ENCODE results near the gene TMCC1.
"Not testable (repeated sequence)": the region's sequence is repeated elsewhere in the genome, so short reads cannot be mapped to it uniquely, and the experiment has no call there.

The TMCC1 gene

DNA sequence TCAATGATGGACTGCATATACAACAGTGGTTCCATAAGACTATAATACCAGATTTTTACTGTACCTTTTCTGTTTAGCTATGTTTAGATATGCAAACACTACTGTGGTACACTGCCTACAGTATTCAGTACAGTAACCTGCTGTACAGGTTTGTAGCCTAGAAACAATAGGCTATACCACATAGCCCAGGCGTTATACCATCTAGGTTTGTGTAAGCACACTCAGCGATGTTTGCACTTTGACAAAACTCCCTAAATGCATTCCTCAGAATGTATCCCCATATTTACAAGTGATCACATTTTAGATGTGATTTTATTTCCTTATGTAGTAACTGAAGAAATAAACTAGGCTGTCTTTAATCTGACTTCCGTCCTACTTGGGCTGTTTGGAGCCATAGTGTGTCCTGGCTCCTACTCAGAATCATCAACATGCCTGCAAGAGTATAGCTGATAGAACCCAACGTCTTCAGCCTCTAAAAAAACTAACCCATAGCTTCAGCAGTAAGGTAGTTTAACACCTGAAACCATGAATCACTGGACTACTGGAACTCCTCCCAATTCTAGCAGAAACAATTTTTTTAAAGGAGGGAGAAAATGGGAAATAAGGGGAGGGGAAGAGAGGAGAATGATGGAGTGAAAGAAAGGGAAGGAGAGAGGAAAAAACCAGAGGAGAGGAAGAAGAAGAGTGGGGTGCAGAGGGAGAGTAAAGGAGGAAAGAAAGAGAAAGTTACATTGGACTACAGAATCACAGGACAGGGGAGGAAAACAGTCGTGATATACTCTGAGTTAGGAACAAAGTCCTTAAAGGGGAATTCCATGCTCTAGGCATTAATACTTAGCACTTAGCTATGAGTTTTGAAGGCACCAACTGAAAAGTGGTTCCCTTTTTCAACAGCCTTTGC lies 219.4 kb downstream of the TMCC1 start:
- no peak for DNase-seq

DNA sequence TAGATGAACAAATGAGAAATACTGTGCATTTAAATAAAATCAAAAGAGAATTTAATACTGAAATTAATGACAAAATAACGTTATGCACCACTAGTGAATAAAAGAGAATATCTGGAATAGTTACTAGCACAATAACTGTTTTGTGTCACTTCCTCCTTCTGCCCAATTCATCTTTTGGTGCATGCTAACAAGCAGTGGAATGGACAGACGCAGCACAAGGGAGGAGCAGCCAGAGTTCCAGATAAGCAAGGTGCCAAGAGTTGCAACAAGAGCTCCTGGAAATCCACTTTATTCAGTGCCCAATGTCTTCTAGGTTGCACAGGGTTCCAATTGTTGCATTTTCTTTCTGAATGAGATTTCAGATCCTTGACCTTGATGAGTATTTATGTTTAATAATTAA lies 220.5 kb downstream of the TMCC1 start:
- DNase-seq, result no peak

DNA sequence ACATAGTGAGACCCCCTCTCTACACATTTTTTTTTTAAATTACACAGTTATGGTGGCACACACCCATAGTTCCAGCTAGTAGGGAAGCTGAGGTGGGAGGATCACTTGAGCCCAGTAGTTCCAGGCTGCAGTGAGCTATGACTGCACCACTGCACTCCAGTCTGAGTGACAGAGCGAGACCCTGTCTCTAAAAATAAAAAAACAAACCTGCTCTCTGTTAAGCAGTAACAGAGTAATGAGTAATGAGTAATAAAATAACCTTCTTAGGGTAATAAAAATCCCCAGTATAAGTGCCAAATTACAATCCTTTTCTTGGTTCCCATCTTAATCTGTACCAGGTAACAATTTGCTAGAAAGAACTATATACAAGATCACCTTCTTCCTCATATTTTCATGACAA lies 221.1 kb downstream of the TMCC1 start:
- DNase-seq, result no peak

DNA sequence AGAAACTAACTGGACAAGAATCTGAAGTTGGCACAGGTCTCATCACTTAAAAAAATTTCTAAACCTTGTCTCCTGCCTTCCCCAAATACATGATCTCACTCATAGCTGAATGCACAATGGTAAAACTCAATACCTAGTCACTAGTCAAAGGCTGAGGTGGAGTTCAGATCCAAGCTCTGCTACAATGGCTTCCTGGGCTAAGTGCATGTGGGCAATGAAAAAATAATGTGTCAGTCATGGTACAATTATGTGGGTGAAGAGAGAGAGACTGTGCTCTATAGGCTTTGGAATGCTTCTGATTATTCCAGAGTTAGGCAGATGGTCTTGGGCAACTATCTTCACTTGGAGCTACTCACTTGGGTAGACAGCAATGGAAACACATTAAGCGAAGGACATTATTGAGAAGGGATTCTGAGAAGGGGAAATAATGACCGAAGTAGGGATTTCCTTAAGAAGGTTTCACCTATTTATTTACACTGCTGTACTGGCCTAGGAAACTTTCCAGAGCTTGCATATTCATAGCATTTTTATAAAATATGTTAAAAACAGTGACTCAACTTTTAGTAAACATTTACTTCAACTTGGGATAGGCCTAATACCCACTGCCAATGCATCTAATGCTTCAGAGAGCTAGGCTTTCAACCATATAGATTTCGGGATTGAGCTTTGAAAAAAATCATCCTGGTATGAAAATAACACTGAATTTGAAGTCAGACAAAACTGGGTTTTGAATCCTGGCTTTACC lies 228.3 kb downstream of the TMCC1 start:
- no peak for DNase-seq

DNA sequence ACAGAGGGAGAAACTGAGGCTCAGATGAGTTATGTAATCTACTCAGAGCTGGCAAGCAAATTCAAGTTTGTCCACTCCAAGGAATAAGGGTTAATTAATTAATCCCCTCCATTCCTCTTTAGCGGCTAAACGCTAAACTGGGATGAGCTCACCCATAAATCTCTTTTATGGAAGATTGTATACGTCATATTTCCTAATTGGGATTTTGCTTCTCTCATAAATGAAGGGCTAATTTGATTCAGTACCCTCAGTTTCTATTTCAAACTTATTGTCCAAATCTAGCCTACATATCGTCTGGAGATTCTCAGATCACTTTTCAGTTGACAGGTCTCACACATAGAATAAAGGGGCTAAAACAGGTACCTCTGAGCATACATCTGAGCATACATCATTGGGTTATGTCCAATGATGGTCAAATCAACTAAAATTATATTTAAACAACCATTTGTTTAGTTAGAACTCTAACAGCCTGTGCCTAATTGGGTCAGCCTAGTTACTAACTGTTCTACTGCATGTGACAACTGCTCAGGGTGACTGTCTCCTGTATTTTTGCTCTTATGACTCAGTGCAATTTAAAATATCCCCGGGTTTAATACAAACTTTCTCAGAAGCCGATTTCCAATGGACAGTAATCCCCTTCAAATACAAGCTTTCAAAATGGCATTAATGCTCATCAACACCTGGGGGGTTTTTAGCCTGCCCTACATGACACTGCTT lies 229.4 kb downstream of the TMCC1 start:
- no peak for DNase-seq

DNA sequence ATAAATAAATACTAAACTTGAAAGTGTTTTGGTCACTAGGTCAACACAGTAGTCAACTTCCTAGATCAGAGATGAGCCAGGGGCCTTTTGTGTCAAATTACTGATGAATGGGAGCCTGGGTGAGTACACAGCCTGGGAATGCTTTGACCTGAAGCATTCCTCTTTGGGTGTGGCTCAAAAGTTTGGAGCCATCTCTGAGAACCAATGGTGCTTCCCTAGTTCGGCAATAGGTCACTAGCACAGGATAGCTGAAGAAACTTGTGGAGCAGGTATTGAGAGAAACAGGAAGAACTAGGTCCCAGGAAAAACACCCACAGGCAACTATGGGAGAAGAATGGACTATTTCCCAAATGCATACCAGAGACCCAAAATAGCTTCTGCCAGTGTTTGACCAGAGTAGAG lies 230.5 kb downstream of the TMCC1 start:
- DNase-seq, result no peak

DNA sequence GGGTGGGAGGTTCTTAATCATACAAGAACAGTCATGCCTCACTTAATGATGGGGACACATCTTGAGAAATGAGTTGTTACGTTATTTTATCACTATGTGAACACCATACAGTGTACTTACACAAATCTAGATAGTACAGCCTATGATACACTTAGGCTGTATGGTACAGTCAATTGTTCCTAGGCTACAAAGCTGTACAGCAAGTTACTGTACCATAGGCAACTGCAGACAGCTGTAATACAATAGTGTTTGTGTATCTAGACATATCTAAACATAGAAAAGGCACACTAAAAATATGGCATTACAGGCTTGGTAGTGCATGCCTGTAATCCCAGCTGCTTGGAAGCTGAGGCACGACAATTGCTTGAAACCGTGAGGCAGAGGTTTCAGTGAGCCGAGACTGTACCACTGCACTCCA lies 231.3 kb downstream of the TMCC1 start:
- no peak for DNase-seq

DNA sequence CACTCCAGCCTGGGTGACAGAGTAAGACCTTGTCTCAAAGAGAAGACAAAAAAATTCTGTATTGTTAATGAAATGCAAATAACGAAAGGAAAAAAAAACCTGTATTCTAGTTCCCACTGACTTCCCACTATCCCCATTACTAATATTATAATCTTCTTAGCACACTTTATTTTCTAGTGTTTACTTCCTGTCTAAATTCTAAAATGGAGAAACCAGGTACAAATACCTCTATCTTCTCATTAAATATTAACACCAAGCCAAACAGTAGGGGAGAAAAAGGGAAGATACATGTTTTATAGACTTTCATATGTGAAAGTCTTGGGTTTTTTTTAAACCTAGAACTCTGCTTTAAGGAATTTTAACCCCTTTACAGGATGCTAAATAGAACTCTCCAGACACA lies 231.7 kb downstream of the TMCC1 start:
- no peak for DNase-seq

DNA sequence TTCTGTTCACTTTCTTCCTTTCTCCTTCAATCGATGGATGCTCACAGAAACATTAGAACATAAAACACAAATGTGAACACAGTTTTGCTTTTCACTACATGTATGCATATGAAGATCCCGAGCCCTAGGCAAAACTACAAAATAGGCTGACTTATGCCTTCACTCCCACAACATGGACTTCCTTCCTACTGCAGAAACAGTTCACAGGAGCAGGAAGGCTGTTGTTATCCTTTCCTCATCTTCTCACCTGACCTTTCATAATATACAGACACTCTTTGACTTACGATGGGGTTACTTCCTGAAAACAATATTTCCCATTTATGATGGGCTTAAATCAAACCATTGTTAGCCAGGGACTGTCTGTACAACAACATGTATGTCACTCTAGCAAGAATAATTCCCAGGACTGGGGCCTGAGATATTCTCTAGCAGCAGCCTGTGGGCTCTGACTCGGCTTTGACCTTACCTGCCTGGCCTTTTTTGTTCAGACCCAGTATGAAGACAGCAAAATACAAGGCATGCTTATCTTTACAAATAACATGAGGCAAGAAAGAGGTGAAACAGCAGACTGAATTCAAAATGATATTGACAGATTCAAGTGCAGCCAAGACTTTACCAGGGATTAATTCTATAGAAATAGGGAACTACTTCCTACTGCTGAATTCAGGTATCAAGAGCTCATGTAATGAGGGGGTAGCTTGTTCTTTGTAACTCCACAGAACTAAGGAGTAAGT lies 235.2 kb downstream of the TMCC1 start:
- DNase-seq, result no peak

DNA sequence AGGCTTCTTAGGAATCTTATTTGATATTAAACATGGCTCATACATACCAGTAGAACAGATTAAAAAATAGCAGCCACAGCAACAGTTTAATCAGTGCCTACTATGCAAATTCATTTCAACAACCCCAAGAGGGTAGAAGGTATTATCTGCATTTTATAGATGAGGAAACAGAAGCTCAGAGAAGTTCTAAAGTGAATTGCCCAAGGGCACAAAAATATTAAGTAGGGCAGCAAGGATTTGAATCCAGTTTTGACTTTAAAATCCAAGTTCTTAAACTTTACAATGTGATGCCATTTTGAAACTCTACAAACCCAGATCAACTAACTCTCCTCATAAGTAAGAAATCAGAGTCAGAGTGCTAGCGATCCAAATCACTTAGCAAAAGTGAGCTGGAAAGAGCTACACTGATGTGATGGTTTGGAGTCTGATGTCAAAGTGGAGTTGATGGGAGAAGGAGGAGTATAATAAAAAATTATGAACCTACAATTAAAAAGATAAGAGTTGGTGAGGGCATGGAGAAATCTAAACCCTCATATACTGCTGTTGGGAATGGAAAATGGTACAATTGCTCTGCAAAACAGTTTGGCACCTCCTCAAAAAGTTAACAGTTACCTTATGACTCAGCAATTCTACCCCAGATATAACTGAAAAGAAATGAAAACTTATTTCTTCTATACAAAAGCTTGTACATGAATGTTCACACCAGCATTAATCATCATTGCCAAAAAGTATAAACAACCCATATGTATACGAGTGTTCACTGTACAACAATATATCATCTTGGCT lies 236.1 kb downstream of the TMCC1 start:
- DNase-seq, result no peak

DNA sequence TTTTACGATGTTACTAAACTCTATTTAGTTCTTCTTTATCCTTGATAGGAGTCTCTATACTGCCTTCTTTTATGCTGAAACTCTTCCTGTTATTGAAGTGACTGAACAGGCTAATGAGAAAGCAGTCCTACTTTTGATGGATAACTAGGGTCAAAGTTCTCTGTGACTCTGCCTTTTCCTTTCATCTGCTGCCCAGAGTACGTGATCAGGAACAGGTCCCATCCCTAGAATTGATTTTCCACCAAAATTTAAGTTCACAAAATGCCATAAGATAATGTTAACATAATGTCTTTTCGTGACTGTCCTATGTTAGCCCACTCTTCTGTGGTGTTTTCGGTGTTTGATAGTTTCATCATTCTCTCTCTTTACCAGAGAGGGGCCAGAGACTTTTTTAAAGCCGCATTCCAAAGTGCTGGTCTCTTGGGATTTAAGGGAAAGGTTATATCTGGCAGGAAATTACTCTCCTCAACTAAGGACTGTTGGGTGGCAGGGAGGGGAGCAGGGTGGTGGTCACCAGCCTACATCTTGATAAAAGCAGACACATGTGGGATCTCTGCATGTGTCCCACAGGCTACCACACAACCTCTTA lies 236.8 kb downstream of the TMCC1 start:
- no peak for DNase-seq

DNA sequence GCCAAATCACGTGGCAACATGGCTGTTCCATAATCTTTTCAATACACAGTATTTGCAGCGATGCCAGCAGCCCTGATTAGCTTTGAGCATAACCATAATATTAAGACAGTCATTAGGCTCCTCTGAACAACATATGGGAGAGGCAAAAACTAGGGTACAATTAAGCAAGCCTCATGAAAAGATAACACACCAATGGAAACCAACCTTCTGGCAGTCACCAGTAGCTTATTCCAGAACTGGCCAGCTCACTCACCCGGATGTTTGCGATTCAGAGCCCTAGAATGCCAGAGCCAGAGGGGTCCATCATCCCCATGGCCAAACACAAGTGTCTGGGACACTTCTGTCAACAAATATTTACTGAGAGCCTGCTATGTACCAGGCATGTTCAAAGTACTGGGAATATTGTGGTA lies 238.2 kb downstream of the TMCC1 start:
- no peak for DNase-seq

DNA sequence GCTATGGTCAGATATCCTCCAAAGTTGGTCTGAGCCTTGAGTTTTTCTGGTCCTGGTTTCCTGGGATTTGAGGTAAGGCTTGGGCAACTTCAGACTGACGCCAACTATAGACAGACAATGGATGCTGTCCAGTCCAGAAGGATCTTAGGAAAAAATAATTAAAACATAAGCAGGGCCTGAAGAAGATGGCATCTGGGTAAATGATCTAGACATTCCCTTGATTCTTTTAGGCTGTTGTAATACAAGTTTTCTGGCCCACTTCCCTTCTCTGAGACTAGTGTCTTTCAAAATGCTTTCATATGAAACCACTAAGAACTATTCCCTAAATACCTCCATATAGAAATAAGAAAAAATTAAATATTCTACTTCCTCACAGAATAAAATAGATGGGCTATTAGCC lies 239.4 kb downstream of the TMCC1 start:
- no peak for DNase-seq

DNA sequence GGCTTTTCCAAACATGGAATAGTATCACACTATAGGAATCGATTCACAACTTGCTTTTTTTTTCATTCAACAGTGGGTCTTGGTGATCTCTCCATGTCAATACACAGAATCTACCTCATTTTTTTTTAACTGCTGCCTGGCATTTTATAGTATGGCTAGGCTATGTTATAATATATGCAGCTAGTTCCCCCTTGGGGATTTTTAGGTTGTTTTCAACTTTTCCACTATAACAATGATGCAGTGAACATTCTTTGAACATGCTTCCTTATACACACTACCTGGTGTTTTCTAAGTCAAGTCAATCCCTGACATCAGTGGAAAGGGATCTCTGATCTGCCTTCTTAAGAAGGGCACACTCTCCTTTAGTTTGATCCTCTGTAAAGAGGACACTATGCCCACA lies 240.5 kb downstream of the TMCC1 start:
- no peak for DNase-seq

DNA sequence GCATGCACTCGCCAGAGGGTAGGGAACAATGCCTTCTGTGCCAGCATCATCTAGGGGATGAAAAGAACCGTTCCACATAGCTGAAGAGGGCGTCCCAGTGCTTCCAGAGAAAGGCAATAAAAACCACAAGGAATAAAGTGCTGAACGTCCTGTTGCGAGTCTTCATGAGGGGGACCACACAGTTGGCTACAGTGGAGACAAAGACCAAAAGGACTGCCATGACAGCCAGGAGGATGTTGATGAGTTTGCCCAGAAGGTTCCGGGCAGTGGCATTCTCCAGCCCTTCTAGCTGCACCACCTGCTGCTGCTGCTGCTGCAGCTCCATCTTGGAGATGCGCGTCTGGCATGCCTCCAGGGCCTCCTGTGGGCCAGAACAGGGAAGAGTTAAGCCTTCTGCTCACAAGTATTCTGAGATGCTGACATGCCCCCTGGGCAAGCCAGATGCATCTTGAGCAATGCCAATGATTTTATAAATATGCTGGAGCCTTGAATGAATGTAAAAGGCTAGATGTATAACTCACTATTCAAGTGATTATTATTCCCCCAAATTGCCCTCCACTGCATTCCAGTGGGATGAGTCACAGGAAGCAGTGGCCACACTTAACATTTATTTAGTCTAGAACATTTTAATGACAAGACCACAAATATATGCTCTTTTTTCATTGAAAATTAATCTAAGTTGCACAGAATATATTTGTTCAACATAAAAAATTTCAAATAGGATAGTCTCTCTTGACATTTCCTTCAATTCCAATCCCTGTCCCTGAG lies 241.9 kb downstream of the TMCC1 start:
- peak; percentile 20 for DNase-seq

DNA sequence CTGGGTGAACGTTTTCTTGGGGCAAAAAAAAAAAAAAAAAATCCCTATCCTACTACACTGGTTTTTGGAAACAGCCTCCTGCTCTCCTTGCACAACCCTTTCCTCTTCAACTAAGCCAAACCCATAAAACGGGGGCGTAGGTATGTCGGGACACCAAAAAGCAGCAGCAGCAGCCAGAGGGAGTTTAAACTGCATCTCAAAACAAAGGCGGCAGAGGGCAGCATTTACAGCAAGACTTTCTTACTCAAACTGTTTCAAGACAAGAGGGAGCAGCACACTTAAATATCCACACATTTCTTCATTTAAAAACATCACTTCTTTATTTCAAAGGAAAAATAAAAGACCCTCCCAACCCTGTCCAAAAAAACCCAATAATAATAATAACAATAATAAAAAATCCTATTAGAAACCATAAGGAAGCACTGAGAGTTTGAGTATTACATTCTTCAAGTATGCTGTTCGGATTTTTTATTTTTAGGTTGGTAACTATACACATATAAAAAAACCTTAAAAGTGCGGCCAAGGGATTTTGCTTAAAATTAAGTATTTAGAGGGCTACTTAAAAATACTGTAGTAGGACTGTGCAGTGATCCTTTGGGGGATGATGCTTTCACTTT lies 243.1 kb downstream of the TMCC1 start:
- peak; percentile 47 for DNase-seq

DNA sequence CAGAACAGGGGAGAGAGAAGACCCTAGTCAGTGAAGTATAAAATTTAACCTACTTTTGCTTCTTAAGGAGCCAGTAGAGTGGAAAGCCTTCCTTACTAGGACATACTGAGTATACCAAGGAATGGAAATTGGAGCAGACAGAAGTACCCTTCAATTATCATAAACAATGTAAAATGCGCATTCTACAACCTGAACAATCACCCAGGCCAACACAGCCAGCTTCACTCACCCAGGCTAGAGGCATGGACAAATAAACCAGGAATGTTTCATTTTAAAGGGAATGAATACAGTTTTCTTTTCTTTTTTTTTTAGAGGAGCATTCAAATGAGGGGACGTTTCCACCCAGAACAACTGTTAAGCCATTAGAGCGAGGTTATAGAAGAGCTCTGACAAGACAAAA lies 245.1 kb downstream of the TMCC1 start:
- no peak for DNase-seq

DNA sequence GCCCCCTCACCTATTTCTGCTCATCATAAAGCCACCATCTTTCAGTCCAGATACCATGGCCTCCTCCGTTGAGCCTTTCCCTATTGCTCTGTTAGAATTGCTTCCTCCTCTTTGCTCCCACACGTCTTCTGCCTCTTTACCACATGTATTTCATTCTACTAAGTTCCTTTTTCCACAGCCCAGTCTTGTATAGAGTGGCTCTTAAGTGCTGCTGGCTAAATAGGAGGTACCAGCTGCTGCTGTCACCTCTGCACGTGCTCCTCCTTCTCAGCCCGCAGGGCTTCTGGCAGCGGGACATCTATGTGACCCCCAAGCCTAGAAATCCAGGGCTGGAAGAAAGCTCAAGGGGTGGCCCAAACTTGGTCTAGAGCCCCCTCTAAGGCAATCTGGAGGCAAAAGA lies 248.2 kb downstream of the TMCC1 start:
- peak; percentile 80 for DNase-seq

DNA sequence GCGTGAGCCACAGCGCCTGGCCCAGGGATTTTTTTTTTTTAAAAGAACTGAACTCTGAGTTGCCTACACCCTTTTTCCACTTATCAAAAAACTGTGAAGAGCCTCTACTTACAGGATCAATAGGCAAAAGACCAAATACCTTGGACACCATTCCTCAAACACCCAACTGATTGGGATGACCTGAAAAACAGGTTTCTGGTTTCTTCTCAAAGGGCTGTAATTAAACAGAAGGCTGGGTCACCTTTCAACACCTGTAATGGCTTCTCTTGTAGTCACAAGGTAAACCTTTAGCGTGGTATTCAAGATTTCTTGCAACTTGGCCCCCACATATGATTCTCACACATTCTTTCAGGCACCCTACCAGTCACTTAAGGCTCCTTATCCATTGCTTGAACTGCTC lies 248.7 kb downstream of the TMCC1 start:
- DNase-seq, result no peak

DNA sequence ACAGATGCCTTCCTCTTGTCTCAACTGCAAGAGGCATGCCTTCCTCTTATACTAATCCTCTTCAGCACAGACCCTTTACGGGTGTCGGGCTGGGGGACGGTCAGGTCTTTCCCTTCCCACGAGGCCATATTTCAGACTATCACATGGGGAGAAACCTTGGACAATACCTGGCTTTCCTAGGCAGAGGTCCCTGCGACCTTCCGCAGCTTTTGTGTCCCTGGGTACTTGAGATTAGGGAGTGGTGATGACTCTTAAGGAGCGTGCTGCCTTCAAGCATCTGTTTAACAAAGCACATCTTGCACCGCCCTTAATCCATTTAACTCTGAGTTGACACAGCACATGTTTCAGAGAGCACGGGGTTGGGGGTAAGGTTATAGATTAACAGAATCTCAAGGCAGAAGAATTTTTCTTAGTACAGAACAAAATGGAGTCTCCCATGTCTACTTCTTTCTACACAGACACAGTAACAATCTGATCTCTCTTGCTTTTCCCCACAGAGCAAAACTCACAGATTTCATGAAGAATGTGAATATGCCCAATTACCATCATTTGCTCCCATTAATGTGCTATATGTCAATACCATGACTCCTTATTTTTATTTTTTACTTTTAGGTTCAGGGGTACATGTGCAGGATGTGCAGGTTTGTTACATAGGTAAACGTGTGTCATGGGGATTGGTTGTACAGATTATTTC lies 251.8 kb downstream of the TMCC1 start:
- DNase-seq, result not testable (repeated sequence)
